ENCODE results near the gene DDB1. TPM values are rescaled to one million over a fixed set of nuclear protein-coding genes. Genes with fewer than 3 reads are reported as not detected.

DDB1 gene
- total RNA-seq, 2 donors from 2014 or later, result 244 to 251 TPM

- H3K36me3 ChIP-seq (ENCODE audit: control insufficient read depth, insufficient read depth, low read length), result no peaks in the 10 kb centered on the region
- H3K27me3 Mint-ChIP-seq (ENCODE audit: insufficient read depth), result no peaks in the 10 kb centered on the region
- no peak overlapping the region for H3K4me3 Mint-ChIP-seq
- H3K9me3 Mint-ChIP-seq, result no peaks in the 10 kb centered on the region
- H3K4me3 ChIP-seq (ENCODE audit: low read length), result no peak overlapping the region
- no peak for TF ChIP-seq CTCF (conservative IDR thresholded peaks at IDR 0.05)
- peaks cover 13% of the 10 kb centered on the region for H3K36me3 Mint-ChIP-seq (ENCODE audit: low read depth)
- DNase-seq, result no peak
- H3K9me3 ChIP-seq (ENCODE audit: control insufficient read depth, low read length), result no peaks in the 10 kb centered on the region
- H3K27ac Mint-ChIP-seq, result no peak overlapping the region
- H3K9ac ChIP-seq (ENCODE audit: extremely low read depth, low read length, poor library complexity, severe bottlenecking), result no peak overlapping the region
- no peaks in the 10 kb centered on the region for H3K27me3 ChIP-seq (ENCODE audit: control insufficient read depth, insufficient read depth, low read length, poor library complexity, severe bottlenecking)
- no peak overlapping the region for H3K27ac ChIP-seq (ENCODE audit: low read depth, low read length)
- H3K4me1 Mint-ChIP-seq, result no peaks in the 10 kb centered on the region
- no peaks in the 10 kb centered on the region for H3K4me1 ChIP-seq (ENCODE audit: control insufficient read depth, insufficient read depth, low read length)
- WGBS, 2 experiments (ENCODE audit: insufficient coverage in 1 of 2, insufficient read length in 1 of 2), result 92 to 95% methylated on average over 4 of the region's 4 CpGs
These were observed 66.3 kb downstream of the DDB1 start for GRCh38 chr11:61266602-61267001.

GRCh38 chr11:61265357-61265756, 67.5 kb downstream of the DDB1 start:
- no peak for TF ChIP-seq CTCF (conservative IDR thresholded peaks at IDR 0.05)
- Histone ChIP-seq H3K4me1 (ENCODE audit: control insufficient read depth, insufficient read depth, low read length) (no peaks in the 10 kb centered on the region), H3K9me3 (ENCODE audit: control insufficient read depth, low read length) (no peaks in the 10 kb centered on the region), H3K36me3 (ENCODE audit: control insufficient read depth, insufficient read depth, low read length) (no peaks in the 10 kb centered on the region), H3K9ac (ENCODE audit: extremely low read depth, low read length, poor library complexity, severe bottlenecking) (no peak overlapping the region), H3K27me3 (ENCODE audit: control insufficient read depth, insufficient read depth, low read length, poor library complexity, severe bottlenecking) (no peaks in the 10 kb centered on the region), H3K27ac (ENCODE audit: low read depth, low read length) (no peak overlapping the region), H3K4me3 (ENCODE audit: low read length) (no peak overlapping the region)
- H3K4me3 Mint-ChIP-seq, result no peak overlapping the region
- peaks cover 9% of the 10 kb centered on the region for H3K36me3 Mint-ChIP-seq (ENCODE audit: low read depth)
- no peaks in the 10 kb centered on the region for H3K4me1 Mint-ChIP-seq
- 92 to 95% methylated on average over 12 to 14 of the region's 14 CpGs for WGBS, 2 experiments (ENCODE audit: insufficient coverage in 1 of 2, insufficient read length in 1 of 2)
- H3K27me3 Mint-ChIP-seq (ENCODE audit: insufficient read depth), result no peaks in the 10 kb centered on the region
- H3K9me3 Mint-ChIP-seq, result no peaks in the 10 kb centered on the region
- DNase-seq, result no peak
- H3K27ac Mint-ChIP-seq, result no peak overlapping the region

GRCh38 chr11:61264795-61265194, 68.1 kb downstream of the DDB1 start:
- 91 to 95% methylated on average over 12 to 14 of the region's 14 CpGs for WGBS, 2 experiments (ENCODE audit: insufficient coverage in 1 of 2, insufficient read length in 1 of 2)
- H3K4me3 Mint-ChIP-seq, result no peak overlapping the region
- TF ChIP-seq CTCF (conservative IDR thresholded peaks at IDR 0.05), result no peak
- H3K4me3 ChIP-seq (ENCODE audit: low read length), result no peak overlapping the region
- H3K27me3 ChIP-seq (ENCODE audit: control insufficient read depth, insufficient read depth, low read length, poor library complexity, severe bottlenecking), result no peaks in the 10 kb centered on the region
- no peaks in the 10 kb centered on the region for H3K4me1 ChIP-seq (ENCODE audit: control insufficient read depth, insufficient read depth, low read length)
- H3K36me3 Mint-ChIP-seq (ENCODE audit: low read depth), result peaks cover 6% of the 10 kb centered on the region
- H3K9me3 ChIP-seq (ENCODE audit: control insufficient read depth, low read length), result no peaks in the 10 kb centered on the region
- no peaks in the 10 kb centered on the region for H3K36me3 ChIP-seq (ENCODE audit: control insufficient read depth, insufficient read depth, low read length)
- no peaks in the 10 kb centered on the region for H3K4me1 Mint-ChIP-seq
- no peak overlapping the region for H3K27ac Mint-ChIP-seq
- no peaks in the 10 kb centered on the region for H3K9me3 Mint-ChIP-seq
- H3K9ac ChIP-seq (ENCODE audit: extremely low read depth, low read length, poor library complexity, severe bottlenecking), result no peak overlapping the region
- DNase-seq, result no peak
- no peaks in the 10 kb centered on the region for H3K27me3 Mint-ChIP-seq (ENCODE audit: insufficient read depth)
- no peak overlapping the region for H3K27ac ChIP-seq (ENCODE audit: low read depth, low read length)
